Neural progenitor cell (in vitro differentiated cells): ENCODE measurements around the gene SMPDL3A. TPM values are rescaled to one million over a fixed set of nuclear protein-coding genes. Genes with fewer than 3 reads are reported as not detected.

ENCODE experiments used
- DNase-seq: peaks from one replicate; pipeline ENCODE4 v3.0.0-alpha.2; 2016; ENCODE audit warnings: low spot score
- H2AFZ ChIP-seq: fragments of 200-600 bp; sonication (generic); replicated peaks from 2 replicates; pipeline ENCODE4 v1.6.1; 2016; ENCODE audit warnings: antibody characterized with exemption
- H3F3A ChIP-seq: fragments of 200-600 bp; sonication (generic); 2 replicates; pipeline ENCODE4 v1.6.1; 2016; ENCODE audit warnings: antibody characterized with exemption, low read depth
- H3K27ac ChIP-seq: fragments of 200-600 bp; sonication (generic); 2 replicates; pipeline ENCODE4 v1.5.1; 2016; ENCODE audit warnings: mild to moderate bottlenecking
- H3K27me3 ChIP-seq: fragments of 200-600 bp; sonication (generic); 2 replicates; pipeline ENCODE4 v1.6.1; 2016; ENCODE audit warnings: mild to moderate bottlenecking, moderate library complexity
- H3K36me3 ChIP-seq: fragments of 200-600 bp; sonication (generic); 2 replicates; pipeline ENCODE4 v1.5.1; 2016
- H3K4me1 ChIP-seq: fragments of 200-600 bp; sonication (generic); 2 replicates; pipeline ENCODE4 v1.6.1; 2016; ENCODE audit warnings: mixed run types
- H3K4me2 ChIP-seq: fragments of 200-600 bp; sonication (generic); 2 replicates; pipeline ENCODE4 v1.6.1; 2016
- H3K4me3 ChIP-seq: fragments of 200-600 bp; sonication (generic); 2 replicates; pipeline ENCODE4 v1.5.1; 2016
- H3K79me2 ChIP-seq: fragments of 200-600 bp; sonication (generic); 2 replicates; pipeline ENCODE4 v1.6.1; 2016; ENCODE audit warnings: low read depth
- H3K9ac ChIP-seq: fragments of 200-600 bp; sonication (generic); 2 replicates; pipeline ENCODE4 v1.6.1; 2016
- H3K9me3 ChIP-seq: fragments of 200-600 bp; sonication (generic); 2 replicates; pipeline ENCODE4 v1.5.1; 2016; ENCODE audit warnings: low read depth
- H4K20me1 ChIP-seq: fragments of 200-600 bp; sonication (generic); 2 replicates; pipeline ENCODE4 v1.6.1; 2016; ENCODE audit warnings: low read depth
- H3K27ac Mint-ChIP-seq: 3 replicates; pipeline ENCODE4 v1.8.0; 2021; ENCODE audit warnings: mixed read lengths
- H3K27me3 Mint-ChIP-seq: 2 replicates; pipeline ENCODE4 v1.8.0; 2022; ENCODE audit warnings: low read depth, mild to moderate bottlenecking, inconsistent platforms, moderate library complexity, mixed read lengths; ENCODE audit not compliant: insufficient read depth
- H3K36me3 Mint-ChIP-seq: 3 replicates; pipeline ENCODE4 v1.8.0; 2021; ENCODE audit warnings: mixed read lengths
- H3K4me1 Mint-ChIP-seq: 3 replicates; pipeline ENCODE4 v1.8.0; 2021; ENCODE audit warnings: mixed read lengths
- H3K4me3 Mint-ChIP-seq: 3 replicates; pipeline ENCODE4 v1.8.0; 2021; ENCODE audit warnings: mild to moderate bottlenecking, moderate library complexity, mixed read lengths
- H3K9me3 Mint-ChIP-seq: 3 replicates; pipeline ENCODE4 v1.8.0; 2020; ENCODE audit warnings: mixed read lengths
- CTCF ChIP-seq: fragments of 200-600 bp; sonication (generic); IDR thresholded peaks from 2 replicates; pipeline ENCODE4 v1.5.1; 2017; ENCODE audit warnings: antibody characterized with exemption, mild to moderate bottlenecking
- EZH2 ChIP-seq: fragments of 200-600 bp; sonication (generic); IDR thresholded peaks from 2 replicates; pipeline ENCODE4 v1.6.1; 2017; ENCODE audit warnings: antibody characterized with exemption, mild to moderate bottlenecking, moderate library complexity
- EZH2phosphoT487 ChIP-seq: fragments of 200-600 bp; sonication (generic); IDR thresholded peaks from 2 replicates; pipeline ENCODE4 v1.6.1; 2017; ENCODE audit warnings: antibody characterized with exemption
- total RNA-seq: library from RNA; depleted of rRNA; stranded (reverse); fragments of >200 nt; gene quantifications from 2 replicates; pipeline ENCODE4 v1.2.3, GENCODE V29; 2015; ENCODE audit warnings: low replicate concordance

Gene SMPDL3A
- total RNA-seq, 1 donor from 2014 or later: 2.0 TPM

GRCh38 chr6:122829456-122829855 is 40.4 kb downstream of the SMPDL3A start:
- H3K9me3 Mint-ChIP-seq: no peaks in the 10 kb centered on the region
- peaks cover 4% of the 10 kb centered on the region for H3K27me3 Mint-ChIP-seq
- Histone ChIP-seq H3K4me3 (no peak overlapping the region), H2AFZ (no peak overlapping the region), H3K4me1 (peaks cover 15% of the 10 kb centered on the region), H3F3A (peaks cover 9% of the 10 kb centered on the region), H3K79me2 (no peaks in the 10 kb centered on the region), H4K20me1 (no peaks in the 10 kb centered on the region), H3K27me3 (no peaks in the 10 kb centered on the region), H3K9me3 (no peaks in the 10 kb centered on the region), H3K4me2 (no peak overlapping the region), H3K36me3 (no peaks in the 10 kb centered on the region), H3K27ac (no peak overlapping the region), H3K9ac (no peak overlapping the region)
- H3K4me1 Mint-ChIP-seq: peaks cover 11% of the 10 kb centered on the region
- TF ChIP-seq EZH2 (no peak), CTCF (no peak), EZH2phosphoT487 (no peak)
- H3K4me3 Mint-ChIP-seq: no peak overlapping the region
- DNase-seq: no peak
- no peak overlapping the region for H3K27ac Mint-ChIP-seq
- H3K36me3 Mint-ChIP-seq: no peaks in the 10 kb centered on the region

GRCh38 chr6:122831511-122831910 is 42.5 kb downstream of the SMPDL3A start:
- Histone ChIP-seq H3K27ac (no peak overlapping the region), H3K4me2 (no peak overlapping the region), H3K9ac (no peak overlapping the region), H3K4me1 (peaks cover 15% of the 10 kb centered on the region), H3K79me2 (no peaks in the 10 kb centered on the region), H3K4me3 (no peak overlapping the region), H3K27me3 (no peaks in the 10 kb centered on the region), H3F3A (peaks cover 9% of the 10 kb centered on the region), H4K20me1 (no peaks in the 10 kb centered on the region), H3K9me3 (no peaks in the 10 kb centered on the region), H2AFZ (no peak overlapping the region), H3K36me3 (no peaks in the 10 kb centered on the region)
- Mint-ChIP-seq H3K4me3 (no peak overlapping the region), H3K9me3 (no peaks in the 10 kb centered on the region), H3K4me1 (peaks cover 11% of the 10 kb centered on the region), H3K27me3 (peaks cover 4% of the 10 kb centered on the region), H3K27ac (no peak overlapping the region), H3K36me3 (no peaks in the 10 kb centered on the region)
- TF ChIP-seq EZH2 (no peak), CTCF (no peak), EZH2phosphoT487 (no peak)
- no peak for DNase-seq

GRCh38 chr6:122832459-122832858 is 43.4 kb downstream of the SMPDL3A start:
- Mint-ChIP-seq H3K4me1 (peaks cover 11% of the 10 kb centered on the region), H3K27me3 (peaks cover 4% of the 10 kb centered on the region), H3K4me3 (no peak overlapping the region), H3K36me3 (no peaks in the 10 kb centered on the region), H3K9me3 (no peaks in the 10 kb centered on the region), H3K27ac (no peak overlapping the region)
- no peaks in the 10 kb centered on the region for H4K20me1 ChIP-seq
- H3K4me1 ChIP-seq: peaks cover 15% of the 10 kb centered on the region
- DNase-seq: no peak
- H3K27me3 ChIP-seq: no peaks in the 10 kb centered on the region
- no peak overlapping the region for H3K4me3 ChIP-seq
- peak overlapping the region; percentile 58 for H3K27ac ChIP-seq
- no peak overlapping the region for H2AFZ ChIP-seq
- H3K9me3 ChIP-seq: no peaks in the 10 kb centered on the region
- TF ChIP-seq EZH2phosphoT487: no peak
- no peak for TF ChIP-seq EZH2
- no peak for TF ChIP-seq CTCF
- H3K79me2 ChIP-seq: no peaks in the 10 kb centered on the region
- no peaks in the 10 kb centered on the region for H3K36me3 ChIP-seq
- H3F3A ChIP-seq: peaks cover 9% of the 10 kb centered on the region
- H3K9ac ChIP-seq: no peak overlapping the region
- peak overlapping the region; percentile 20 for H3K4me2 ChIP-seq
